Measurements from ENCODE around the gene RFT1.

DNA sequence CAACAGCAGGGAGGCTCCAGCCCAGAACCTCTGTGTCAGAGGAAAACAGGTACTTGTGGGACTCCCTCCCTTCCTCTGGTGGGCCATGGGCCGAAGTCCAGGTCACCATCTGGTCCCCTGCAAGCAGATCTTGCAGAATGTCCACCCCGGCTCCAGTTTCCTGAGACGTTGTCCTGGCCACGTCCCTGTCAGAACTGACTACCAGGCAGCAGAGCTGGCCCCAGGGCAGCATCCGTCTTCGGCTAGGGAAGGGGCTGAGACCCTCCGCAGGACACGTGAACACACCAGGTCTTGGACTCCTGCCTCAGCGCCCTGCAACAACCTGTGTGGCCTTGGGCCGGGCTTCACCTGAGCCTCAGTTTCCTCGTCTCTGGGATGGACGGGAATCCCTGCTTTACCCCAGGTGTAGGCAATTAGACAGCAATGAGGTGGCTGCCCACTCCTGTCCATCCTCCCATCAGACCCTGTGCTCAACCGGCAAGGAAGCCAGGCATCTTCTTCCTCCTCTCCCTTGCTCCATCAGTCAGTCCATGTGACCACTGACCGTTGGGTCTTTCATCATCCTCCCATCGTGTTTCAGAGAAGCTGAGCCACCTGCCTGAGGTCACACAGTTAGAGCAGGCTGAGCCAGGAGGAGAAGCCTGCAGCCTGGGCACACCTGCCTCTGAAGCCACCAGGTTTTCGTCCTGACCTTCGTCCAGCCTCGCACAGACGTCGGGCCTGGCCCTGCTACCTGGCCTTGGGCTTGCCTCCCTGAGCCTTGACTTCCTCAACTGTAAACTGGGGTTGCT, 21.8 kb upstream of the RFT1 start:
- TF ChIP-seq, protein P1, sequence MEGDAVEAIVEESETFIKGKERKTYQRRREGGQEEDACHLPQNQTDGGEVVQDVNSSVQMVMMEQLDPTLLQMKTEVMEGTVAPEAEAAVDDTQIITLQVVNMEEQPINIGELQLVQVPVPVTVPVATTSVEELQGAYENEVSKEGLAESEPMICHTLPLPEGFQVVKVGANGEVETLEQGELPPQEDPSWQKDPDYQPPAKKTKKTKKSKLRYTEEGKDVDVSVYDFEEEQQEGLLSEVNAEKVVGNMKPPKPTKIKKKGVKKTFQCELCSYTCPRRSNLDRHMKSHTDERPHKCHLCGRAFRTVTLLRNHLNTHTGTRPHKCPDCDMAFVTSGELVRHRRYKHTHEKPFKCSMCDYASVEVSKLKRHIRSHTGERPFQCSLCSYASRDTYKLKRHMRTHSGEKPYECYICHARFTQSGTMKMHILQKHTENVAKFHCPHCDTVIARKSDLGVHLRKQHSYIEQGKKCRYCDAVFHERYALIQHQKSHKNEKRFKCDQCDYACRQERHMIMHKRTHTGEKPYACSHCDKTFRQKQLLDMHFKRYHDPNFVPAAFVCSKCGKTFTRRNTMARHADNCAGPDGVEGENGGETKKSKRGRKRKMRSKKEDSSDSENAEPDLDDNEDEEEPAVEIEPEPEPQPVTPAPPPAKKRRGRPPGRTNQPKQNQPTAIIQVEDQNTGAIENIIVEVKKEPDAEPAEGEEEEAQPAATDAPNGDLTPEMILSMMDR (IDR thresholded peaks at IDR 0.05 in 8 of 11, conservative IDR thresholded peaks at IDR 0.05 in 3 of 11): no peak
- TF ChIP-seq POLR2A (IDR thresholded peaks at IDR 0.05) (no peak), POLR2AphosphoS5 (IDR thresholded peaks at IDR 0.05) (no peak)

Measured in spleen (tissue), 7 donors.